GM21825 (cell line): ENCODE results near the gene DPPA5.
"Not testable (repeated sequence)": the region's sequence is repeated elsewhere in the genome, so short reads cannot be mapped to it uniquely, and the experiment has no call there.

Experiments
- ATAC-seq: cut with Tn5 transposase; IDR thresholded peaks from one replicate; pipeline ENCODE4 v1.9.1; 2021; ENCODE audit warnings: mild to moderate bottlenecking, moderate library complexity; ENCODE audit not compliant: unreplicated experiment

The DPPA5 gene

GRCh38 chr6:73353636-73354593 lies at the start of gene DPPA5:
Gene DPPA5 (minus strand): TSS chr6:73354276. CDS start chr6:73354225, 51 bp downstream.
- no peak for ATAC-seq

DNA sequence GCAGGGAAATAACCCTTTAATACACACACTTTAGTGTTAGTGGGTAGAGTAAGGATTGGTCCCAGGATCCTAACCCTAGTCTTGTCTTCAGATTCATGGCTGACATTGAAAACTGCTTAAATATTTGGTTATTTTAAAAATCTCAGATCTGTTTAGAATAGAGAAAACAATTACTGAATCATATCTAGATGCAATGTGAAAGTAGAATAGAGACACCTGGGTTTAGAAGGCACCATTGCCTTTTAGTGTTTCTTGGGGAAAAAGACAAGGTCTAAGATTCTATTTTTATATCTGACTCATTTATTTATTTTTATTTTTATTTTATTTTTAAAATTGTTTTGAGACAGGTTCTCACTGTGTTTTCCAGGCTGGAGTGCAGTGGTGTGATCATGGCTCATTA lies 46.6 kb upstream of the DPPA5 start:
- no peak for ATAC-seq

DNA sequence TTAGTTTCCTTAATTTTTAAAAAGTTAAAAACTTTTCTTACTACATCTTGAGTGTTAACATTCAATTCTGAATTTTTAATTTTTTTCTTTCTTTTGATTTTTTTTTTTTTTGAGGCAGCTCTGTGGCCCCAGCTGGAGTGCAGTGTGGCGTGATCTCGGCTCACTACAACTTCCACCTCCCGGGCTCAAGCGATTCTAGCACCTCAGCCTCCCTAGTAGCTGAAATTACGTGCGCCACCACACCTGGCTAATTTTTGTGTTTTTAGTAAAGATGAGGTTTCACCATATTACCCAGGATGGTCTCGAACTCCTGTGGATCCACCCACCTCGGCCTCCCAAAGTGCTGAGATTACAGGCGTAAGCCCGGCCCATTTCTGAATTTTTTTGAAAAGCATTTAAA lies 41.8 kb upstream of the DPPA5 start:
- ATAC-seq = no peak

- ATAC-seq = no peak
Measured at GRCh38 chr6:73394577-73395354, 40.7 kb upstream of the DPPA5 start, which contains the start of gene DDX43. Gene DDX43 (plus strand): TSS chr6:73394828. CDS start chr6:73394906, 78 bp downstream.

DNA sequence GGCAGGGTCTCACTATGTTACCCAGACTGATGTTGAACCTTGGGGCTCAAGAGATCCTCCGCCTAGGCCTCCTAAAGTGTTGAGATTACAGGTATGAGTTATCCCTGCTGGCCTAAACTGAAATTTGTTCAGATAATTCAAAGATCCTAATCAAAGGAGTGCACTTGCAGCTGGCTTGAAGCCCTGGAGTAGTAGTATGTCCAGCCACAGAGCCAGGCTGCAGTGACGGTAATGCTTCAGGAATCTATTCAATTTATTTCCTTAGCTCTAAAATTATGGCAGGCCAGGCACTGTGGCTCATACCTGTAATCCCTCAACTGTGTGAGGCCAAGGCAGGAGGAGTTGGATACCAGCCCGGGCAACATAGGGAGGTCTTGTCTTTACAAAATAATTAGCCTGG lies 39.2 kb upstream of the DPPA5 start:
- no peak for ATAC-seq

- not testable (repeated sequence) for ATAC-seq
Measured at GRCh38 chr6:73392188-73392587, 38.1 kb upstream of the DPPA5 start.

DNA sequence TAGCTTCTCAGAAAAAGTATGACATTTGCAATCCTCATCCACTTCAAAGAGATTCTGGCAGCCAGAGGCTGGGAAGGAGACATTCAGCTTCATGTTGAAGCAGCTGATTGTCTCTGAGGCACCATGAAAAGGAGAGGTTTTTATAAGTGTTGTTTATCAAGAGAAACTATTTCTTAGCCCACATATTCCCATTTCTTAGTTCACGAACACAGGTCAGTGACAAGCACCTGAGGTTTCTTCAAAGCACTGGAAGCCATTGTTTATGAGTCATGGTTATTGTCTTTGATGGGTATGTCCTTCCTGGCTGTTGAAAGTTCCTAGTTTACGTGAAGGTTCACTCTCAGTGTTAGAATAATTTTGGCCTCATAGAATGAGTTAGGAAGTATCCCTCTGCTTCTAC lies 37.6 kb upstream of the DPPA5 start:
- no peak for ATAC-seq

- ATAC-seq = no peak
Measured at GRCh38 chr6:73389854-73390253, 35.8 kb upstream of the DPPA5 start.

DNA sequence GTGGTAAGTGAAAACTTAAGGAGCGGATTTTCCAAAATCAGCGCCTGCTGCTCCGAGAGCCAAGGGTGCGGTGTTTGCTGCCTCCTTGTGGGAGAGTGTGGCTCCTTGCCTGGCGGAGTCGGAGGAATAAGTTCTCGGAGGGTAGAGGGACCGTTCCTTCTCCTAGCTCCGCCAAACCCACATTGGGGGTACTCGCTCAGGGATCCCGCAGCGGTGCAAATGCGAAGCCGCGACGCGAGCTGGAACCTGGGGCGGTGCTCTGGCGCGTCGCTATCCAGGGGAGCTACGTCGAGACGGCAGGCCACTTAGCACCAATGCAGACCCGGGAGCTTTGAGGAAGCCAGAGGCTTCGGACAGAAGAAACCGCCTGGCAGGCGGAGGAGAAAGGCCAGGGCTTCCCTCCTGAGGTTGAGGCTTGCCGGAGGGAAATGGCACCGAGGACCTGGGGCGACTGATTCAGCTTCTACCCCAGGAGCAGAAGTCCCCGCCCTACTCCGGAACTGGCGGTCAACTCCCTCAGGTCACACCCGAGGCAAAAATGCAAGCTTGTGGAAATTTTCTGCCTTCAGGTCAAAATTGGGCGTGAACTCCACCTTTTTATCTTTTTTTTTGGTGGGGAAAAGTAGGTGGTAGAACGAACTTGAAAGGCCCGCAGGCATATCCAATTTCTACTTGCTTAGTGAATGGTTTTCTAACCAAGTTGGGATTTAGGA lies 34.9 kb upstream of the DPPA5 start:
- ATAC-seq = peak; percentile 77

- ATAC-seq = peak; percentile 24
Measured at GRCh38 chr6:73388433-73388799, 34.3 kb upstream of the DPPA5 start.

DNA sequence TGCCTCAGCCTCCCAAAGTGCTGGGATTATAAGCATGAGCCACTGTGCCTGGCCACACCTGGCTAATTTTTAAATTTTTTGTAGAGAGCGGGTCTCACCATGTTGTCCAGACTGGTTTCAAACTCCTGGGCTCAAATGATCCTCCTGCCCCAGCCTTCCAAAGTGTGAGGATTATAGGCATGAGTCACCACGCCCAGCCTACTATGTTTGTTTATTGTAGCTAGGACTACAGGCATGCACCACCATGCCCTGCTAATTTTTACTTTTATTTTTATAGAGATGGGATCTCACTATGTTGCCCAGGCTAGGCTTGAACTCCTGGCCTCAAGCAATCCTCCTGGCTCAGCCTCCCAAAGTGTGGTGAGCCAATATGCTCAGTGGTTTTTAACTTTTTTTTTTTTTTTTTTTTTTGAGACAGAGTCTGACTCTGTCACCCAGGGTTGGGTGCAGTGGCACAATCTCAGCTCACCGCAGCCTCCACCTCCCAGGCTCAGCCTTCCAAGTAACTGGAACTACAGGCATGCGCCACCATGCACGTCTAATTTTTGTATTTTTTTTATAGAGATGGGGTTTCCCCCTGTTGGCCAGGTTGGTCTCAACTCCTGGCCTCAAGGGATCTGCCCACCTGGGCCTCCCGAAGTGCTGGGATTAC lies 28.5 kb upstream of the DPPA5 start:
- no peak for ATAC-seq

DNA sequence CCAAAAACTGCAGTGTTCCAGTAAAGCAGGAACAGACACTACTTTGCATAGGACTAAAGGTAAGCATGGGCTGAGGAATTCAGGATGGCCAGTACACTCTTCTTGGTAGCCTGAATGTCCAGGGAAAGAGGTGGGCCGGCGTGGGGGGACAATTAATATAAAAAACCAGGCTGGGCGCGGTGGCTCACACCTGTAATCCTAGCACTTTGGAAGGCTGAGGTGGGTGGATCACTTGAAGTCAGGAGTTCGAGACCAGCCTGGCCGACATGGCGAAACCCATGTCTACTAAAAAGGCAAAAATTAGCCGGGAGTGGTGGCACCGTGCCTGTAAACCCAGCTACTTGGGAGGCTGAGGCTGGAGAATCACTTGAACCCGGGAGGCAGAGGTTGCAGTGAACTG lies 27.5 kb upstream of the DPPA5 start:
- not testable (repeated sequence) for ATAC-seq

GRCh38 chr6:73377225-73377624 lies 23.1 kb upstream of the DPPA5 start:
- no peak for ATAC-seq

DNA sequence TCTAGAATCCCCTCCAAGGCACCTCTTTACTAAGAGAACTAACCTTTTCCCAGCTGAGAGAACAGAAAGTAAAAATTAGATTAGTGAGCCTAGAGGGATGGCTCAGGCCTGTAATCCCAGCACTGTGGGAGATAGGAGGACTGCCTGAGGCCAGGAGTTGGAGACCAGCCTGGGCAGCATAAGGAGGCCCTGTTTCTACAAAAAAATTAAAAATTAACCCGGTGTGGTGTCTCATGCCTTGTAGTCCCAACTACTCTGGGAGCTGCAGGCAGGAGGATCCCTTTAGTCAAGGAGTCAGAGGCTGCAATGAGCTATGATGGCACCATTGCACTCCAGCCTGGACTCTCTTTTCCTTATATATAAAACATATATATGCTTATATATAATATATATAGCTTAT lies 21.1 kb upstream of the DPPA5 start:
- no peak for ATAC-seq

DNA sequence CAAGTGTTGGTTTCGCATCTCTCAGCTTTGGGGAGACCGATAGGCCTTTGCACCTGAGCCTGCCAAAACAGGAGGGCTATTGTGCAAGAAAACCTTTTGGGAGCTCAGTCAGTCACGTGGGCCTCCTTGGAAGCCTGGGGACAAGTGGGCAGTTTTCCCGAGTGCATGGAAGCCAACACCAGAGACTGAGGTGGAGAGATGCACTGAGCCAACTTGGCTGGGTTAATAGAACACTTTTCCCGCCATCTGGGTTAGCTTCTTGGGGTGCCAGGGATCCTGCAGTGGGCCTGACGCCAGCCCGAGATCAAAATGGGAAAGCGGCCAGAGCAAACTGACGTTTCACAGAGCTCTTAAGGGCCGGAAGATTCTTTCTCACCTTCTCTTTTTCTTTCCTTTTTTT lies 18.4 kb upstream of the DPPA5 start:
- ATAC-seq = no peak

- no peak for ATAC-seq
Measured at GRCh38 chr6:73371984-73372383, 17.9 kb upstream of the DPPA5 start.

- ATAC-seq = no peak
Measured at GRCh38 chr6:73369563-73369962, 15.5 kb upstream of the DPPA5 start, which contains the start of gene OOEP. Gene OOEP (minus strand): TSS chr6:73369897. CDS start chr6:73369792, 105 bp downstream.

GRCh38 chr6:73369157-73369556 lies 15.1 kb upstream of the DPPA5 start:
- no peak for ATAC-seq

DNA sequence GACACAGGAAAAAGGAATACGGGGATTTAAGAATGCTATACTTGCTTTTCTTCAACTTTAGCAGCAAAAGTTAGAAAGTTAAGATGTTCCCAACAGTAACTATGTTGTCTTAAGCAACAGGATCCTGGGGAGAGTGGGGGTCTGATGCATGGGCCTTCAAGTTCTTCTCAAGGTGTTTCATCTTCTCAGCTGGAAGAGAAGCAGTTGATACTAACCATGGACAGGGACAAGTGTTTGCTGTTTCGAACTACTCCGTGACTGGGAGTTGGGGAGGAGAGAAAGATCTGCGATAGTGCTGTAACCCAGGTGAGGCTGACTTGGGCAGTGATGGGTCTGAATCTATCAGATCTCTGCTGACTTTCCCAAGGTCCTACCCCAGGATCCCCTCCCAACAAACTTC lies 14.6 kb upstream of the DPPA5 start:
- no peak for ATAC-seq

GRCh38 chr6:73367761-73368355 lies 13.8 kb upstream of the DPPA5 start:
- no peak for ATAC-seq
